ENCODE results near the gene PTPN6. TPM values are rescaled to one million over a fixed set of nuclear protein-coding genes. Genes with fewer than 3 reads are reported as not detected.

PTPN6 gene
- total and polyA plus RNA-seq, 10 of the 15 experiments (the other 5 are each of a cell fraction or from before 2014, with no cell fraction given), result 229 to 457 (median 370) TPM

GRCh38 chr12:6914246-6914946 is 36.8 kb upstream of the PTPN6 start, which contains the start of gene ENO2 (continued):
- TF ChIP-seq PRDM15 (CRISPR knock-in tag; IDR thresholded peaks at IDR 0.05) (no peak), DPF2 (IDR thresholded peaks at IDR 0.05) (no peak), ZZZ3 (IDR thresholded peaks at IDR 0.05; ENCODE audit: control insufficient read depth, insufficient read length, low read depth) (no peak), RFX5 (IDR thresholded peaks at IDR 0.05; ENCODE audit: low read depth, low read length) (no peak), BRCA1 (IDR thresholded peaks at IDR 0.05; ENCODE audit: low read depth, low read length) (no peak), SIN3A (IDR thresholded peaks at IDR 0.05; ENCODE audit: low read depth, low read length) (no peak), IKZF1 (conservative IDR thresholded peaks at IDR 0.05) (peak; percentile 52), EP300 (IDR thresholded peaks at IDR 0.05; ENCODE audit: borderline replicate concordance in 1 of 2, control insufficient read depth in 1 of 2, low read depth in 2 of 2, low read length in 2 of 2) (no peak), ELK1 (IDR thresholded peaks at IDR 0.05; ENCODE audit: low read depth, low read length) (no peak), KLF5 (IDR thresholded peaks at IDR 0.05; ENCODE audit: partially characterized antibody) (no peak), SREBF1 (IDR thresholded peaks at IDR 0.05; ENCODE audit: low read length) (no peak), SREBF2 (IDR thresholded peaks at IDR 0.05; ENCODE audit: low read length) (no peak), USF1 (IDR thresholded peaks at IDR 0.05; ENCODE audit: borderline replicate concordance, extremely low read length, insufficient read depth, low read depth, low read length) (peak; percentile 84), SMC3 (IDR thresholded peaks at IDR 0.05; ENCODE audit: borderline replicate concordance, low read length) (no peak), RELB (IDR thresholded peaks at IDR 0.05; ENCODE audit: low read depth) (no peak), RB1 (IDR thresholded peaks at IDR 0.05; ENCODE audit: borderline replicate concordance) (peak; percentile 34; the same call in 1 of the 2 replicates), MYB (IDR thresholded peaks at IDR 0.05; ENCODE audit: borderline replicate concordance, low read depth, low read length) (no peak), MTA2 (IDR thresholded peaks at IDR 0.05; ENCODE audit: low read depth) (no peak; the same call in 1 of the 2 replicates), NBN (IDR thresholded peaks at IDR 0.05) (no peak), MXI1 (IDR thresholded peaks at IDR 0.05; ENCODE audit: low read depth, low read length) (no peak), GABPA (IDR thresholded peaks at IDR 0.05; ENCODE audit: low read depth) (no peak)

Measured in GM12878 (cell line).